Mesenchymal stem cell (in vitro differentiated cells and primary cell): Measurements from ENCODE around the gene ABCA1.

Experiments
- DNase-seq: peaks from one replicate; pipeline ENCODE4 v3.0.0-alpha.2; 2013
- H2AFZ ChIP-seq: one replicate; pipeline ENCODE4 v1.6.1; 2013; ENCODE audit warnings: low read depth, mild to moderate bottlenecking, control low read depth, inconsistent platforms, low read length, moderate library complexity
- H2AK5ac ChIP-seq: 2 replicates; pipeline ENCODE4 v1.6.1; 2013; ENCODE audit warnings: low read length, moderate library complexity, mild to moderate bottlenecking, inconsistent platforms; ENCODE audit not compliant: severe bottlenecking
- H2BK120ac ChIP-seq: one replicate; pipeline ENCODE4 v1.6.1; 2013; ENCODE audit warnings: low read depth, mild to moderate bottlenecking, inconsistent platforms, low read length, moderate library complexity
- H2BK12ac ChIP-seq, 2 experiments: one replicate each; pipeline ENCODE4 v1.6.1; 2013; ENCODE audit warnings: inconsistent platforms in 2 of 2, low read length in 2 of 2, mild to moderate bottlenecking in 2 of 2, moderate library complexity in 2 of 2, control low read depth in 1 of 2
- H2BK15ac ChIP-seq: one replicate; pipeline ENCODE4 v1.6.1; 2013; ENCODE audit warnings: mild to moderate bottlenecking, low read depth, inconsistent platforms; ENCODE audit not compliant: poor library complexity, severe bottlenecking
- H2BK5ac ChIP-seq: 2 replicates; pipeline ENCODE4 v1.6.1; 2013; ENCODE audit warnings: low read depth, mild to moderate bottlenecking, low read length, control low read depth, inconsistent platforms; ENCODE audit not compliant: poor library complexity, severe bottlenecking
- H3K14ac ChIP-seq, 2 experiments: one replicate each; pipeline ENCODE4 v1.6.1; 2013; ENCODE audit warnings: inconsistent platforms in 2 of 2, low read length in 2 of 2, control low read depth in 1 of 2, mild to moderate bottlenecking in 1 of 2, moderate library complexity in 1 of 2
- H3K18ac ChIP-seq, 2 experiments: one replicate each; pipeline ENCODE4 v1.6.1; 2013; ENCODE audit warnings: inconsistent platforms in 2 of 2, low read length in 2 of 2, control low read depth in 1 of 2, low read depth in 1 of 2, mild to moderate bottlenecking in 1 of 2
- H3K23ac ChIP-seq, 2 experiments: one replicate each; pipeline ENCODE4 v1.6.1; 2013; ENCODE audit warnings: inconsistent platforms in 2 of 2, low read length in 2 of 2, mild to moderate bottlenecking in 2 of 2, moderate library complexity in 2 of 2, control low read depth in 1 of 2
- H3K27ac ChIP-seq: 2 replicates; pipeline ENCODE4 v1.5.1; 2013; ENCODE audit warnings: mild to moderate bottlenecking, moderate library complexity, low read length, control low read depth, inconsistent platforms; ENCODE audit not compliant: poor library complexity, severe bottlenecking
- H3K27me3 ChIP-seq, 2 experiments: 2 replicates each; pipeline versions ENCODE4 v1.6.1 to v1.7.0; 2013; ENCODE audit warnings: low read length in 2 of 2, mild to moderate bottlenecking in 2 of 2, moderate library complexity in 2 of 2, control low read depth in 1 of 2, inconsistent platforms in 1 of 2; ENCODE audit not compliant: control insufficient read depth in 1 of 2, insufficient read depth in 1 of 2
- H3K36me3 ChIP-seq, 2 experiments: 2 replicates each; pipeline versions ENCODE4 v1.6.1 to v1.7.0; 2013; ENCODE audit warnings: low read length in 2 of 2, control low read depth in 1 of 2, inconsistent platforms in 1 of 2, low read depth in 1 of 2, mild to moderate bottlenecking in 1 of 2; ENCODE audit not compliant: insufficient read depth in 2 of 2, control insufficient read depth in 1 of 2
- H3K4ac ChIP-seq, 2 experiments: one replicate each; pipeline ENCODE4 v1.6.1; 2013; ENCODE audit warnings: inconsistent platforms in 2 of 2, low read length in 2 of 2, mild to moderate bottlenecking in 2 of 2, moderate library complexity in 2 of 2, control low read depth in 1 of 2, low read depth in 1 of 2
- H3K4me1 ChIP-seq: 2 replicates; pipeline ENCODE4 v1.6.1; 2013; ENCODE audit warnings: low read depth, low read length, control low read depth; ENCODE audit not compliant: control insufficient read depth, insufficient read depth
- H3K4me2 ChIP-seq: 2 replicates; pipeline ENCODE4 v1.6.1; 2013; ENCODE audit warnings: low read length, mild to moderate bottlenecking, inconsistent platforms; ENCODE audit not compliant: poor library complexity, severe bottlenecking
- H3K4me3 ChIP-seq, 2 experiments: 2 replicates each; pipeline versions ENCODE4 v1.5.1 to v1.7.0; 2013; ENCODE audit warnings: low read length in 2 of 2, mild to moderate bottlenecking in 2 of 2, control low read depth in 1 of 2, low read depth in 1 of 2; ENCODE audit not compliant: insufficient read depth in 1 of 2
- H3K79me1 ChIP-seq: replicated peaks from 2 replicates; pipeline ENCODE4 v1.6.1; 2013; ENCODE audit warnings: mild to moderate bottlenecking, control low read depth, low read length, inconsistent platforms; ENCODE audit not compliant: poor library complexity, severe bottlenecking
- H3K9ac ChIP-seq: 2 replicates; pipeline ENCODE4 v1.7.0; 2013; ENCODE audit warnings: mild to moderate bottlenecking, low read length, moderate library complexity
- H3K9me3 ChIP-seq: 2 replicates; pipeline ENCODE4 v1.7.0; 2013; ENCODE audit warnings: mild to moderate bottlenecking, low read length; ENCODE audit not compliant: control insufficient read depth
- H4K8ac ChIP-seq: one replicate; pipeline ENCODE4 v1.6.1; 2013; ENCODE audit warnings: inconsistent platforms, mild to moderate bottlenecking, low read length, moderate library complexity
- H4K91ac ChIP-seq: one replicate; pipeline ENCODE4 v1.6.1; 2013; ENCODE audit warnings: mild to moderate bottlenecking, low read length, inconsistent platforms
- WGBS: methylation state at CpG from one replicate; pipeline ENCODE4 v1.1.7; 2013; ENCODE audit warnings: mixed read lengths; 5-methylcytosine and 5-hydroxymethylcytosine counted together

The ABCA1 gene

DNA sequence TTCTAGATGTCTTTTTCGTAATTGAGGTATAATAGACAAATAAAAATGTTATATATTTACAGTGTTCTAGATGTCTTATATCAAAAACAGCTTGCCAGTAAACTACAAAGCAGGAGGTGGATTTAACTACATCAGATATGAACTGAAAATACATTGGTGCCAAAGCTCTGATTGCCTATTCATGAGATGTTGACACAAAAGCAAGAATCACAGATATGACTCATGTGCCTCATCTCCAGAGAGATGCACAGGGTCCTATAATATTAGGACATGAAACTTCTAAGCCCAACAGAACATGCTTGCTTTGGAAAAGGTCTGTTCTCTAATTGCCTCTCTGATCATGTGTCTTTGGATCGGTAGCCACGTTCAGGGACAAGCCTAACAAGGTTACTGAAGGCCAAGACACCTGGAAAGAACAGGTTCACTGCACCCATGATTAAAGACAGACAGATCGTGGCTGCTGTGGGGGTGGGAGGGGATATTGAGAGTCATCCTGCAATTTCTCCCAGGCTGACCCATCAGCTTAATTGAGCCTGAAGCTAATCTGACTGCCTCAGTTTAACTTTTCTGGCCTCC lies 16.8 kb downstream of the ABCA1 start:
- H3K23ac ChIP-seq = no peak overlapping the region
- 88% methylated on average over 3 of the region's 4 CpGs for WGBS
- no peaks in the 10 kb centered on the region for H3K27me3 ChIP-seq
- no peak overlapping the region for H2BK5ac ChIP-seq
- no peak overlapping the region for H2AK5ac ChIP-seq
- peaks cover 19% of the 10 kb centered on the region for H3K79me1 ChIP-seq
- H2BK15ac ChIP-seq = no peak overlapping the region
- no peak overlapping the region for H3K27ac ChIP-seq
- no peak overlapping the region for H2BK12ac ChIP-seq
- H3K18ac ChIP-seq = peak overlapping the region in 1 of 2 experiments; percentile 8
- H4K91ac ChIP-seq = no peak overlapping the region
- no peak overlapping the region for H3K9ac ChIP-seq
- no peak overlapping the region for H3K4me2 ChIP-seq
- no peaks in the 10 kb centered on the region for H3K9me3 ChIP-seq
- DNase-seq = no peak
- no peak overlapping the region for H2AFZ ChIP-seq
- no peak overlapping the region for H3K14ac ChIP-seq
- H3K4me3 ChIP-seq = no peak overlapping the region
- no peaks in the 10 kb centered on the region for H3K36me3 ChIP-seq
- no peak overlapping the region for H4K8ac ChIP-seq
- H3K4ac ChIP-seq = no peak overlapping the region
- peaks cover 8% of the 10 kb centered on the region for H3K4me1 ChIP-seq
- H2BK120ac ChIP-seq = no peak overlapping the region

DNA sequence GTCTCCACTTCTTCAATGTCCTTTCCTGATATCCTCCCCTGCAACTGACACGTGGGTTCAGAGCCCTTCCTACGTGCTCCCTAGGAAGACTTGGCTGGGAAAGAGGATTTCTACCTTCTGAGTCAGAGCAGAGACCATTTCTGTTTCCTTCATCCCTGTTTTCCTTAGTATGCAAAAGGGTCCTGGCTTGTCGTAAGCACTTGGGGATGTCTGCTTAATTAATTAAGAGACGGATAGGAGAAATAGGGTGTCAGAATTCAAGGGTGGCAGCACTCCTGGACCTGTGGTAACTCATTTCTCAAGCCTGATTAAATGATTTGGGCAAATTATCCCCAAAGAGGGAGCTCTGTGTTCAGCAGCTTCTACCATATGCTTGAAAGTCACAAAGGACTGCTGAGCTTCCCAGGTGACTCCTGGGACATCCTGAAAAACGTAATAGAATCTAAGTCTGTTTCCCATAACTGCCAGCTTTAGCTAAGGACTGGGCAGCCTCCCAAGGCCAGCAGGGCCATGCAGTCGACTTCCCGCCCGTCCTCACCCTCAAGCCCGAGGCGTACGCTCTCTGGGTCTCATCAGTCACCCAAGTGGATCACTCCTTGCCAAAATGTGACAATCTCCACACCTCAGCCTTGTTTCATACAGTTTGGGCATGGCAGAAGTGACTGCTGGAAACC lies 20.5 kb downstream of the ABCA1 start:
- Histone ChIP-seq H3K4ac (no peak overlapping the region), H3K9ac (peak overlapping the region; percentile 77), H3K9me3 (no peaks in the 10 kb centered on the region), H3K4me1 (peaks cover 18% of the 10 kb centered on the region), H2BK15ac (no peak overlapping the region), H2BK5ac (no peak overlapping the region), H3K27ac (no peak overlapping the region), H3K79me1 (peaks cover 11% of the 10 kb centered on the region), H3K23ac (no peak overlapping the region), H3K27me3 (no peaks in the 10 kb centered on the region), H2BK12ac (peak overlapping the region; percentile 51 to 87), H3K36me3 (peaks cover 0 to 5% of the 10 kb centered on the region in 2 experiments), H3K18ac (peak overlapping the region in 1 of 2 experiments; percentile 61), H2AK5ac (peak overlapping the region; percentile 14), H4K91ac (no peak overlapping the region), H2AFZ (no peak overlapping the region), H2BK120ac (no peak overlapping the region), H3K4me3 (peak overlapping the region in 1 of 2 experiments; percentile 48), H4K8ac (no peak overlapping the region), H3K14ac (peak overlapping the region in 1 of 2 experiments; percentile 86), H3K4me2 (no peak overlapping the region)
- WGBS = 79% methylated on average over 11 of the region's 11 CpGs
- peak; percentile 67 for DNase-seq

DNA sequence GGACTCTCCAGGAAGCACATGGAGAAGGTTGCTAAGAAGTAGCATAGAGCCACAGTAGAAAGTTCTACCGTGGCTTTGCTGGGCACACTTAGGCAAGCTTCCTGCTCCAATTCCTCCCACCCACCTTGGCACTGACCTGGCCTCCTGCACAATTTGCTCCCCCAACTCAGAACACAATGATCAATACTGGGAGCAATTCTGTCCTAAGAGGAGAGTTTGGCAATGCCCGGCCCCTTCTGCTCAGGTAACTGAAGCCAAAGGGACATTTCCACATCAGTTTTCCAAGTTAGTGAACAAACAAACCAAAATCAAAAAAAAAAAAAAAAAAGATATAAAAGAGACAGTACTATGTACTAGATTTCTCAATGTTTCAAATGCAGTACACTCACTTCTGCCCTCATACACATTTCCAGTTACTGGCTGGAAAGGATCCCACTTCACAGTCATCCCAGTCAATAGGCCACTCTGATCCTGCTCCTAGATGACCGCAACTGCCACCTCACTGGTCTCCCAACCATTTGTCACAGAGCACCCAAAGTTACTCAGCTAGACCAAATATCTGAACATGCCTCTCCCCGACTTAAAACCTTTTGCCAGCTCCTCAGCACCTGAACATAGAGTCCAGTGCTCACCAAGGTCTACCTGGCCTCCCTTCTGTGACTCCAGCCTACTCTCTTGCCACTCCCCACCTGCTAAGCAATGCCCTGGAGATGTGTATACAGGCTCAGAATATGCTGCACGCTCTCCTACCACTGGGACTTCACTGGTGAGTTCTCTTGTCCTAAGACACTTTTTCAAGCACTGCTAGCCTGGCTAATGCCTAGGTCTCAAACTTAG lies 21.3 kb downstream of the ABCA1 start:
- H3K4ac ChIP-seq = peak overlapping the region in 1 of 2 experiments; percentile 85
- no peak overlapping the region for H2BK120ac ChIP-seq
- H2AFZ ChIP-seq = no peak overlapping the region
- peak overlapping the region in 1 of 2 experiments; percentile 61 for H3K18ac ChIP-seq
- H2BK12ac ChIP-seq = peak overlapping the region; percentile 21 to 87
- H3K27ac ChIP-seq = no peak overlapping the region
- no peak overlapping the region for H2BK15ac ChIP-seq
- H3K4me2 ChIP-seq = no peak overlapping the region
- peak overlapping the region; percentile 55 for H4K8ac ChIP-seq
- WGBS = 96% methylated on average over 4 of the region's 5 CpGs
- H2AK5ac ChIP-seq = peak overlapping the region; percentile 62
- peaks cover 18% of the 10 kb centered on the region for H3K4me1 ChIP-seq
- peak overlapping the region in 1 of 2 experiments; percentile 48 for H3K4me3 ChIP-seq
- H4K91ac ChIP-seq = peak overlapping the region; percentile 37
- H3K9ac ChIP-seq = peak overlapping the region; percentile 77
- no peaks in the 10 kb centered on the region for H3K9me3 ChIP-seq
- peak; percentile 57 for DNase-seq
- H3K36me3 ChIP-seq = peaks cover 0 to 10% of the 10 kb centered on the region in 2 experiments
- peak overlapping the region in 1 of 2 experiments; percentile 49 for H3K14ac ChIP-seq
- peaks cover 11% of the 10 kb centered on the region for H3K79me1 ChIP-seq
- H3K23ac ChIP-seq = no peak overlapping the region
- no peaks in the 10 kb centered on the region for H3K27me3 ChIP-seq
- H2BK5ac ChIP-seq = no peak overlapping the region

DNA sequence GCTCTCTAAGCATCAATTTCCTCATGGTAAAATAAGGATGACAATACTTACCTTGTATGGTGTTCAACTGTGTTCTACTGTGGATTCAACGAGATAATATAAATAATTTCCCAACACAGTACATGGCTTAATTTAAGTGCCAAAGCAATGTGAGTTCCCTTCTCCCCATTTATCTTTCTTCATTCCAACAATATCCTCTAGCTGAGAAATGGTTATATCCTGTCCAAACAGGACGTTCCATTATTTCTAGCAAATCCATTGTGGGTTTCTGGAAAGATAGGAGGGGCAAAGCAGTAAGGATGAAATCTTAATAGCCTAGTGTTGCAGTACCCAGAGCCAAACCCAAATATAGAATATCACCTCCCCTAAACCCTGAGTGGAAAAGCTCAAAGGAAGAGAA lies 22.0 kb downstream of the ABCA1 start:
- no peak overlapping the region for H3K4ac ChIP-seq
- no peak overlapping the region for H2BK120ac ChIP-seq
- H2AK5ac ChIP-seq = no peak overlapping the region
- peaks cover 14% of the 10 kb centered on the region for H3K79me1 ChIP-seq
- WGBS = 50% methylated on average over 1 of the region's 2 CpGs
- H3K9ac ChIP-seq = peak overlapping the region; percentile 77
- H4K8ac ChIP-seq = no peak overlapping the region
- no peak overlapping the region for H3K18ac ChIP-seq
- H3K36me3 ChIP-seq = peaks cover 0 to 16% of the 10 kb centered on the region in 2 experiments
- H3K4me1 ChIP-seq = peaks cover 18% of the 10 kb centered on the region
- no peak overlapping the region for H4K91ac ChIP-seq
- H3K4me2 ChIP-seq = no peak overlapping the region
- H3K27ac ChIP-seq = no peak overlapping the region
- no peak overlapping the region for H2BK5ac ChIP-seq
- no peaks in the 10 kb centered on the region for H3K27me3 ChIP-seq
- no peak overlapping the region for H2AFZ ChIP-seq
- no peak overlapping the region for H2BK12ac ChIP-seq
- H2BK15ac ChIP-seq = no peak overlapping the region
- H3K9me3 ChIP-seq = no peaks in the 10 kb centered on the region
- peak overlapping the region in 1 of 2 experiments; percentile 34 for H3K4me3 ChIP-seq
- no peak for DNase-seq
- no peak overlapping the region for H3K14ac ChIP-seq
- no peak overlapping the region for H3K23ac ChIP-seq
